ENCODE measurements around the gene CTSK. TPM values are rescaled to one million over a fixed set of nuclear protein-coding genes. Genes with fewer than 3 reads are reported as not detected.
"Not testable (repeated sequence)": the region's sequence is repeated elsewhere in the genome, so short reads cannot be mapped to it uniquely, and the experiment has no call there.

The CTSK gene
- total and polyA plus RNA-seq, 4 donors, result 5.2 to 25.7 (median 14.3) TPM

- WGBS, 2 donors, result 68 to 78% methylated on average over 1 of the region's 1 CpG
- H3K27me3 ChIP-seq (ENCODE audit: control insufficient read depth in 3 of 3, insufficient read depth in 3 of 3, low read length in 2 of 3), result no peaks in the 10 kb centered on the region
- H3K27ac ChIP-seq (ENCODE audit: low read depth in 1 of 2, low read length in 1 of 2), result no peak overlapping the region
- H3K4me1 ChIP-seq (ENCODE audit: control insufficient read depth in 5 of 5, insufficient read depth in 5 of 5, low read length in 5 of 5), result no peaks in the 10 kb centered on the region
- DNase-seq (no peak), ATAC-seq (ENCODE audit: insufficient read depth, low FRiP score) (no peak)
- TF ChIP-seq, protein P1, sequence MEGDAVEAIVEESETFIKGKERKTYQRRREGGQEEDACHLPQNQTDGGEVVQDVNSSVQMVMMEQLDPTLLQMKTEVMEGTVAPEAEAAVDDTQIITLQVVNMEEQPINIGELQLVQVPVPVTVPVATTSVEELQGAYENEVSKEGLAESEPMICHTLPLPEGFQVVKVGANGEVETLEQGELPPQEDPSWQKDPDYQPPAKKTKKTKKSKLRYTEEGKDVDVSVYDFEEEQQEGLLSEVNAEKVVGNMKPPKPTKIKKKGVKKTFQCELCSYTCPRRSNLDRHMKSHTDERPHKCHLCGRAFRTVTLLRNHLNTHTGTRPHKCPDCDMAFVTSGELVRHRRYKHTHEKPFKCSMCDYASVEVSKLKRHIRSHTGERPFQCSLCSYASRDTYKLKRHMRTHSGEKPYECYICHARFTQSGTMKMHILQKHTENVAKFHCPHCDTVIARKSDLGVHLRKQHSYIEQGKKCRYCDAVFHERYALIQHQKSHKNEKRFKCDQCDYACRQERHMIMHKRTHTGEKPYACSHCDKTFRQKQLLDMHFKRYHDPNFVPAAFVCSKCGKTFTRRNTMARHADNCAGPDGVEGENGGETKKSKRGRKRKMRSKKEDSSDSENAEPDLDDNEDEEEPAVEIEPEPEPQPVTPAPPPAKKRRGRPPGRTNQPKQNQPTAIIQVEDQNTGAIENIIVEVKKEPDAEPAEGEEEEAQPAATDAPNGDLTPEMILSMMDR (IDR thresholded peaks at IDR 0.05; ENCODE audit: control extremely low read depth, extremely low read depth), result no peak
- no peak overlapping the region for H3K9ac ChIP-seq (ENCODE audit: insufficient read depth in 1 of 2, low read length in 2 of 2)
- no peaks in the 10 kb centered on the region for H3K36me3 ChIP-seq (ENCODE audit: control insufficient read depth in 4 of 4, insufficient read depth in 4 of 4, low read length in 4 of 4)
- H3K9me3 ChIP-seq (ENCODE audit: control insufficient read depth in 4 of 4, insufficient read depth in 3 of 4, low read length in 3 of 4), result no peaks in the 10 kb centered on the region
- no peak overlapping the region for H3K4me3 ChIP-seq
Measured at GRCh38 chr1:150778409-150778808, 29.7 kb downstream of the CTSK start.

- no peak overlapping the region for H3K27ac ChIP-seq (ENCODE audit: low read depth in 1 of 2, low read length in 1 of 2)
- no peaks in the 10 kb centered on the region for H3K9me3 ChIP-seq (ENCODE audit: control insufficient read depth in 4 of 4, insufficient read depth in 3 of 4, low read length in 3 of 4)
- ATAC-seq (ENCODE audit: insufficient read depth, low FRiP score), result no peak
- H3K4me1 ChIP-seq (ENCODE audit: control insufficient read depth in 5 of 5, insufficient read depth in 5 of 5, low read length in 5 of 5), result no peaks in the 10 kb centered on the region
- H3K4me3 ChIP-seq, result no peak overlapping the region
- no peak overlapping the region for H3K9ac ChIP-seq (ENCODE audit: insufficient read depth in 1 of 2, low read length in 2 of 2)
- H3K36me3 ChIP-seq (ENCODE audit: control insufficient read depth in 4 of 4, insufficient read depth in 4 of 4, low read length in 4 of 4), result no peaks in the 10 kb centered on the region
- H3K27me3 ChIP-seq (ENCODE audit: control insufficient read depth in 3 of 3, insufficient read depth in 3 of 3, low read length in 2 of 3), result no peaks in the 10 kb centered on the region
- no peak for DNase-seq
- TF ChIP-seq, protein P1 (IDR thresholded peaks at IDR 0.05; ENCODE audit: control extremely low read depth, extremely low read depth), result no peak
- WGBS, 2 donors, result 26 to 74% methylated on average over 2 of the region's 2 CpGs
Measured at GRCh38 chr1:150777544-150777943, 30.5 kb downstream of the CTSK start.

DNA sequence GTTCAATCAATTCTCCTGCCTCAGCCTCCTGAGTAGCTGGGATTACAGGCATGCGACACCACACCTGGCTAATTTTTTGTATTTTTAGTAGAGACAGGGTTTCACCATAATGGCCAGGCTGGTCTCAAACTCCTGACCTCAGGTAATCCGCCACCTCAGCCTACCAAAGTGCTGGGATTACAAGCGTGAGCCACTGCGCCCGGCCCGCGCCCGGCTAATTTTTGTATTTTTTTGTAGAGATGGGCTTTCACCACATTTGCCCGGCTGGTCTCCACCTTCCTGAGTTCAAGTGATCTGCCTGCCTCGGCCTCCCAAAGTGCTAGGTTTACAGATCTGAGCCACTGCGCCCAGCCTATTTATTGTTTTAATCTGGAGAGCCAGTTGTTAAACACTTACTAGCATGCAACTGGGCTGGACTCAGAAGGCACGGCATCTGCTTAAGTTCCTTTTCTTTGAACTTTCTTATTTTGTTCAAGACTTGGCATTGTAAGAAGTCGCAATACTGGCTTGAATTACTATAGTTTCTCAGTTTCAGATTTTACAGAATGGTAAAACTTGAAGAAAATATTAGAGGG is 32.0 kb downstream of the CTSK start:
- not testable (repeated sequence) for DNase-seq; H3K4me3 ChIP-seq; H3K27ac ChIP-seq (ENCODE audit: low read depth in 1 of 2, low read length in 1 of 2); H3K4me1 ChIP-seq (ENCODE audit: control insufficient read depth in 5 of 5, insufficient read depth in 5 of 5, low read length in 5 of 5); H3K36me3 ChIP-seq (ENCODE audit: control insufficient read depth in 4 of 4, insufficient read depth in 4 of 4, low read length in 4 of 4); ATAC-seq (ENCODE audit: insufficient read depth, low FRiP score); H3K27me3 ChIP-seq (ENCODE audit: control insufficient read depth in 3 of 3, insufficient read depth in 3 of 3, low read length in 2 of 3); H3K9ac ChIP-seq (ENCODE audit: insufficient read depth in 1 of 2, low read length in 2 of 2); H3K9me3 ChIP-seq (ENCODE audit: control insufficient read depth in 4 of 4, insufficient read depth in 3 of 4, low read length in 3 of 4)
- 85 to 90% methylated on average over 13 of the region's 13 CpGs for WGBS, 2 donors

DNA sequence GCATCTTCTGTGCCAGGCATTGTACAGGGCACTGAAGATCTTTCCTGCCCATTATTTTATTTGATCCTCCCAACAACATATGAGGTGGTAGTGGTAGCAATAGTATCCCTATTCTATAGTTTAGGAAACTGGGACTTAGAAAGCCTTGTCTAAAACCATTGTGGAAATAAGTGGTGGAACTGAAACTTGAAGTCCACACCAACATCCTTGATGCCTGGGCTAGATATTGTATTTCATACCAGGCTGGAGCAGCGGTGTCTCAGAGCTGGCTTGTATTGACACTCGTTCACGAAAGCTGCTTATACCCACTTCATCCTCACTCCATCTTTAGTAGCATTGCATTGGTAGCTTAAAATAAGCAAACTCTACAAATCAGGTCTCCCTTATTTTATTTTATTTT is 32.8 kb downstream of the CTSK start:
- 77 to 78% methylated on average over 3 of the region's 3 CpGs for WGBS, 2 donors
- DNase-seq (no peak), ATAC-seq (ENCODE audit: insufficient read depth, low FRiP score) (no peak)
- TF ChIP-seq, protein P1 (IDR thresholded peaks at IDR 0.05; ENCODE audit: control extremely low read depth, extremely low read depth), result no peak
- Histone ChIP-seq H3K9ac (ENCODE audit: insufficient read depth in 1 of 2, low read length in 2 of 2) (no peak overlapping the region), H3K9me3 (ENCODE audit: control insufficient read depth in 4 of 4, insufficient read depth in 3 of 4, low read length in 3 of 4) (no peaks in the 10 kb centered on the region), H3K27me3 (ENCODE audit: control insufficient read depth in 3 of 3, insufficient read depth in 3 of 3, low read length in 2 of 3) (no peaks in the 10 kb centered on the region), H3K4me1 (ENCODE audit: control insufficient read depth in 5 of 5, insufficient read depth in 5 of 5, low read length in 5 of 5) (no peaks in the 10 kb centered on the region), H3K36me3 (ENCODE audit: control insufficient read depth in 4 of 4, insufficient read depth in 4 of 4, low read length in 4 of 4) (no peaks in the 10 kb centered on the region), H3K4me3 (no peak overlapping the region), H3K27ac (ENCODE audit: low read depth in 1 of 2, low read length in 1 of 2) (no peak overlapping the region)

All from lung (tissue), 12 donors.